Skin of body (tissue), 2 donors: ENCODE data around the gene OGFOD2. TPM values are rescaled to one million over a fixed set of nuclear protein-coding genes. Genes with fewer than 3 reads are reported as not detected.
"Not testable (repeated sequence)": the region's sequence is repeated elsewhere in the genome, so short reads cannot be mapped to it uniquely, and the experiment has no call there.

Experiments used
- DNase-seq: peaks from one replicate; lab custom pipeline; 2025; lab: John Stamatoyannopoulos, UW
- total RNA-seq: library from RNA; depleted of rRNA; stranded (reverse); fragments of >200 nt; gene quantifications from one replicate; pipeline ENCODE4 v1.2.3, GENCODE V29; 2014

OGFOD2 gene
- total RNA-seq, 1 donor from 2014 or later: 3.4 TPM

DNA sequence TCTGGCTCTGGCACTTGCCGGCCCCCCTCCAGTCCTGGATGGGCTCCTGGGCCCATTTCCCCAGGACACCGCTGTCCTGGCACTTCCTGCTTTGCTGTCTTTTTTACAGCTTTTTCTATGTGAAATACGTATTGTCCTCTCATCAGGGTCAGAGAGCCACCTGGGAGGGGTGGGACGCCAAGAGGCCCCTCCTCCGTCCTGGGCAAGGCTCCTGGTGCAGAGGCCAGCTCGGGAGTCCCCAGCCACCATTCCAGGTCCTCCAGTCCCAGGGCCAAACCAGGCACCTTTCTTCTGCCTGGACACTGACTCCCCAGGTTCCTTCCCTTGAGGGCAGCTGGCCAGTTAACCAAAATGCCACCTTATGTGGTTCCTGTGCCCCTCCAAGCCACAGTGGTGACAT, 28.2 kb downstream of the OGFOD2 start:
- no peak for DNase-seq

DNA sequence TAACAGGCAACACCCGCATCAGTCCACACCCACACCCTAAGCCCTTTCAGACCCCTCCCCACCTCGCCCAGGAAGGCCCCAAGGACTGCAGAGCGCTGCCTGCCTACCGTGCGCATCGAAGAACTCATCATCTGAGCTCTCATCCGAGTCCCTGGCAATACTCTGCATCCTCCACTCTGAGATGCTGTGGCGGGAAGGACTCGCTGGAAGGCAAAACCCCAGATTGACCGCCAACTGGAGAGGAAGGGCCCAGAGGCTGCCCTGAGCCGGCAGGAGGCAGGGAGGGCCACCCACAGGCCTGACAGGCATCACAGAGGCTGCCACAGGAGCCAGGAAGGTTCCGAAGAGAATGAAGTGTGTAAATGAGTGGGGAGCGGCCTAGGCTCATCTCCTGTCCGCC, 29.2 kb downstream of the OGFOD2 start:
- no peak for DNase-seq

DNA sequence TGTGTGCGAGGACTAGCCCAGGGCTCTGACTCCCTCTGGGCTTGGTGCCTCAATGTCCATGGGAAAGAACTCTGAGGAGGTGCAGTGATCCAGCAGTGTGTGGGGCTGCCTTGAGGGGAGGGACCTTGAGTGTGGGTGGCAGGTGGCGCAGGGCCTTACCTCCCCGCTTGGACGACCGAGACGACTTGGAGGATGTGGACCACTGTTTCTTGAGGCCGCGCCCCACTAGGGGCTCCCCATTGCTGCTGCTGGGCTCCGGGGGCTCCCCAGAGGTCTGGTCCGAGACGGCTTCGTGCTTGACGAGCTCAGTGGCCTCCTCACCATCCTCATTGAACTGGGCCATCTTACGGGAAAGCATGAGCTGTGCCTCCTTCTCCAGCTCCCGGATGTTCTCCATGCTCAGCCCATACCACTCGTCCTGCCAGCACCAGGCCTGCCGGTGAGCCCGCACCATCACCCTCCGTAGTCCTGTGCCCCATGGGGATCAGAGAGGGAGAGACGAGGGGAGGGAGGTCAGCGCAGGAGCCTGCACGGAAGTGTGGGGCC, 30.1 kb downstream of the OGFOD2 start:
- DNase-seq: no peak

DNA sequence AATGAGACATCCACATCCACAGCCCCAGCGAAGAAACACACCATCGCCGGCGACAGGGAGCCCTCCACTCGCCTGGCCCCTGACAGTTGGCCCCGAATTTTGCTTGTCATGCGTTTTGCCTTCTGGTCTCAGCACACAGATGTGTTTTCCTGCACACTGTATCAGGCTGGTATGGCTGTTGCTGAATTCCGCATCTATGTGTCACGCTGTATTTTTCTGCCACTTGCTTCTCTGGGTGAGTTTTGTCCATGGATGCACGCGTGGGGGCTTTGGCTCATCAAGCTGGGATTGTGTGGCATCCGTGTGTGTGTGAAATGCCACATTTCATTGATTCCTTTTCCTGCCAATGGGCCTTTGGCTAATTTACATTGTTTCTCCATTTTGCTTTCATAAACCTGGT, 31.9 kb downstream of the OGFOD2 start:
- DNase-seq: no peak

DNA sequence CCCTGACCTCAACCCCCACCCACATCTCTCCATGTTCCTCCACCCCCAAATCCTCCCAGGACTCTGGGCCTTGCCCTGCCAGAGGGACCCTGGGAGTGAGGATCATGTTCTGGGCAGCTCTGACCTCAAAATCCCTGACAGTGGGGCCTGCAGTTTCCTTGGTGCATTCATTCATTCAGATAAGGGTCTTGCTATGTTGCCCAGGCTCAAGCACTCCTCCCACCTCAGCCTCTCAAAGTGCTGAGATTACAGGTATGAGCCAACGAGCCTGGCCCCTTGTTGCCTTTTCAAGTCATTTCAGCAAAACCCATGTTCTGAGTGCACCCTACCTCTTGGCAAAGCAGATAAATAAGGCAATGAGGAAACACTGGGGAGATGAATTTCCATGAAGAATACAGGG, 35.1 kb downstream of the OGFOD2 start:
- no peak for DNase-seq

DNA sequence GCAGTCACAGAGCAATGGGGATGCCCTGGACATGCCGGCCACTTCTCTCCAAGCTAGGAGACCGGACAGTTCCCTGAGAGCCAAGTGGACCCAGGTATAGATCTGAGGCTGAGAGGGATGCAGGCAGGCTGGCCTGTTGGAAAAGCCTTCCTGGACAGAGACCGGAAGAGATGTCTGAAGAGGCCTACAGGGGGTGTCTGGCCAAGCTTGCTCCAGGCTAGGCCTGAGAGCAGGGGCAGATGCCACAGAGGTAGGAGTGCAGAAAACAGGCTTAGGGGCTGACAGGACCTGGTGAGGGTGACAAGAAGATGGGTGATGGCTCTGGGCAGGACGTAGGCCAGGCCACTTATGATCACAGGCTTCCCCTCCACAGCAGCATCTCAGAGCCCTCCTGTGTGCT, 35.6 kb downstream of the OGFOD2 start:
- DNase-seq: no peak

DNA sequence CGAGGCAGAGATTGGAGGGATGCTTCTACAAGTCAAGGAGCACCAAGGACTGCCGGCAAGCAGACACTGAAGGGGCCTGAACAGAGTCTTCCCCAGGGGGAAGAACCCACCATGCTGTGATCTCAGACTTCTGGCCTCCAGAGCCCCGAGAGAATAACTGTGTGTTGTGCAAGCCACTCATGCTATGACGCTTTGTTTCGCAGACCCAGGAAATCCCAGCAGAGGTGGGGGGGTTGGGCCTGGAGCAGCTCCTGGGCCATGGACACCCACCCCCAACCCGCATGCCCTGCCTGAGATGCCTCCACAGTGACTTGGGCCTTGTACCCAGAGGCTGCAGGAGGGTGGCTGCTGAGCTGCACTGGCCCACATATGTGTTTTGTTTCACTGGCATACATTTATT, 36.7 kb downstream of the OGFOD2 start:
- DNase-seq: no peak

DNA sequence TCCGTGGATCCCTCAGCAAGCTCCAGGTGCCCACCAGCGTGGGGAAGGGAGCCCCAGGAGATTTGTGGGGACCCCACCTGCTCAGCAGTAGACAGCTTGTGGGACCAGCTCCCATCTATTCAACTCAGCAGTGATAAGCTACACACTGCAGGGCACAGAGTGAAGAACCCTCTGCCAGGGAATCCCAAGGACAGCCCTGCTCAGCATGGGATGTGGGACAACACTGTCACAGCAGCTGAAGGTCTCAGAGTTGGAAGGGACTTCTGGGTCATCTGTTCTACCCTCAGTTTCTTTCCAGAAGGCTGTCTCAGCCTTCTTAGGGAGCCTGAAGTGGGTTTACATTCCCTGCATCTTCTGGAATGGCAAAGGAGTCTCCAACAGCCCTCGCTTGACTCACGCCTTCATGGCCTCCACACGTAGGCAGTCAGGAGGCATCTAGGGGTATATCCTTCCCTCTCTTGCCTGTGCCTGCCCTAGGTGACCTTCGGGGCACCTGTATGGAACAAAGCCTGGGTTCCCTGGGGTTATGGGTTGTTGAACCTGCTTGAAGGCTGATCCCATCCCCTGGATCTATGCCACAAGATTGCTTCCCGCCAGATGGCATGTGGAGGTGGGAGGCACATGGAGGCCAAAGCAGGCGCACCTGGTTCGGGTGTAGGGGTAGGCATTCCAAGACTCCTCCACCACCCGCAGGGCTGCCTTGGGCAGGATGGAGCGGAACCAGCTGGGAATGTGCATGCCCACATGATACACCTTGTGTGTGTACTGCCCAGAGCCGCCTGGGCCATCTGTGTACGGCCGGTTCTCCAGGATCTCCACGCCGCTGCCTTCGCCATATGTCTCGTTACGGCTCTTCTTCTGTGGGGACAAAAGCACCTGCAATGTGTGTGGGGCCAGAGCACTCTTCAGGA, 38.4 kb downstream of the OGFOD2 start:
- DNase-seq: no peak

DNA sequence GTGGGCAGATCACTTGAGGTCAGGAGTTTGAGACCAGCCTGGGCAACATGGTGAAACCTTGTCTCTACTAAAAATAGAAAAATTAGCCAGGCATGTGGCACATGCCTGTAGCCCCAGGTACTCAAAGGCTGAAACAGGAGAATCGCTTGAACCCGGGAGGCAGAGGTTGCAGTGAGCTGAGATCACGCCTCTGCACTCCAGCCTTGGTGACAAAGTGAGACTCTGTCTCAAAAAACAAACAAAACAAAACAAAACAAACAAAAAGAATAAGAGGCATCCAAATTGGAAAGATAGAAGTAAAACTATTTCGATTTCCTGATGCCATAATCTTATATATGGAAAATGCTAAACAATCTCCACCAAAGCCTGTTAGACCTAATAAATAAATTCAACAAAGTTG, 39.4 kb downstream of the OGFOD2 start:
- DNase-seq: not testable (repeated sequence)

DNA sequence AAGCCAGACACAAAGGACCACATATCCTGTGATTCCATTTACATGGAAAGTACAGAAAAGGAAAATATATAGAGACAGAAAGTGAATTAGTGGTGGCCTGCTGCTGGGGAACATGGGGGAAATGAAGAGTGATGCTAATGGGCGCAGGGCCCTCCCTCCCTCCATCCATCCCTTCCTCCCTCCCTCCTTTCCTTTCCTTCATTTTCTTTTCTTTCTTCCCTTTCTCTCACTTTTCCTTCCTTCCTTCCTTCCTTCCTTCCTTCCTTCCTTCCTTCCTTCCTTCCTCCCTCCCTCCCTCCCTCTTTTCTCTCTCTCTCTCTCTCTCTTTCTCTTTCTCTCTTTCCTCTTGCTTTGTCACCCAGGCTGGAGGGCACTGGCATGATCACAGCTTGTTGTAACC, 42.7 kb downstream of the OGFOD2 start:
- no peak for DNase-seq

DNA sequence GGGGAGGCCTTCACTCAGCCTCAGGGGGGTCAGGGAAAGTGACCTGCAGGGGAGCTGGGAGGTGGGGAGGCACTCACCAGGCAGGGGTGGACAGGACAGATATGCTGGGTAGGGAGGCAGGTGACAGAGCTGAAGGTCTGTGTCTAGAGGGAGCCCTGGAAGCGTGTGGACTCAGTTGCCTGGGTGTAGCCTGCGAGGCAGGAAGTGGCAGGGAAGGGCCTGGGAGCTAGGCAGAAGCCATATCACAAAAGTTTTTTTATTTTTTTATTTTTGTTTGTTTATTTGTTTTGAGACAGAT, 44.7 kb downstream of the OGFOD2 start:
- no peak for DNase-seq

DNA sequence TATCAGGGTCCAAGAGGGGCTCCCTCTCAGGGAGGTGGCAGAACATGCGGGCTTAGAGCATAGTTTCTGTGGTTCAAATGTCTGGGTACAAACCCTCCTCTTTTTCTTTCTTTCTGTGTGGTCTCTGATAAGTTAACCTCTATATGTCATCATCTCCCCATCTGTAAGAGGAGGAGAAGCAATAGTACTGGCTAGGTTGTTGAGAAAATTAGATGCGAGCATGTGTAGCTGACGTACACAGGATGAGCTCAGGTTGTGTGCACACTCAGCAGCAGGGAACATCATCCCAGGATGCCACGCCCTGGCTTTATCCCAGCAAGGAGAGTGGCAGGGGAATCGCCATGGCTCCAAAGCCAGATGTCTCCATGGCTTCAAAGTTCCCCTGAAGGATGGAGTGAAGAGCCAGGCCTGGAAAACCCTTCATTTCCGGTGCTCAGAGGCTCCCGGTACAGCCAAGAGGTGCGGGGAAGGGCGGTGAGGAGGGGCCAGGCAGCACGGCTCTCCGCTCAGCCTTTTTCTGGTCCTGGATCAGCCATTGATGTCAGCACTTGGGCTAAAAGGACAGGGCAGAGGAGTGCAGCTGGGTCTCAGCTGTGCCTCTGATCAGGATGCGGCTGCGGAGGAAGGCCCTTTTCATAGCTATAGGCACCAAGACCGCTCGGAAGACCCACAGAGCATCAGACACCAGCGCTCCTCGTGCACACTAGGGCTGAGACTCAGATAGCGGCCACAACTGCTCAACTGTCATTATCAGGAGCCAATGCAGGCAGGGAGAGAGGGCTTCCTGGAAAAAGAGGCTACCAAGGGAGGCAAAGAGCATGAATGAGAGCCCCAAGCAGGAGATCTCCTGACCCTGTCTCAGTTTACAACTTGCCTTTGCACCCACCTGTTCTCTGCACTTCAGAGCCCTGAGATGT, 46.9 kb downstream of the OGFOD2 start:
- DNase-seq: no peak

DNA sequence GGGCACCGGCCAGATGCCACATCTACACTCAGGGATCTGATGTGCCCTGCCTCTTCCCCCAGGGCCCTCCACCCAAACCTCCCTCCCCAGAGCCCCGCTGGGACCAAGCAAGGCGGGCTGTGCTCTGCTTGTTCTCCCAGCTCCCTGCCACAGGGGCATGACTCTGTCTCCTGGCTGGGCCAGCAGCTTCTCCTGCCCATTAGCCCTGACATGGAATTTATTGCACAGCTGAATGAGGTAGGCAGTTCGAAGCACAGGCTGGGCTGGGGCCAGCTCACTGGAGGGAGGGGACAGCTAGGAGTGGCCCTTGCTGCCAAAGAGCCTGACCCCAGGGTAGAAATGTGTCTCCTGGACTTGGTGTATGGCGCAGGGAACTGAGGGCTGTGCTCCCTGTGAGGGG, 47.8 kb downstream of the OGFOD2 start:
- no peak for DNase-seq

DNA sequence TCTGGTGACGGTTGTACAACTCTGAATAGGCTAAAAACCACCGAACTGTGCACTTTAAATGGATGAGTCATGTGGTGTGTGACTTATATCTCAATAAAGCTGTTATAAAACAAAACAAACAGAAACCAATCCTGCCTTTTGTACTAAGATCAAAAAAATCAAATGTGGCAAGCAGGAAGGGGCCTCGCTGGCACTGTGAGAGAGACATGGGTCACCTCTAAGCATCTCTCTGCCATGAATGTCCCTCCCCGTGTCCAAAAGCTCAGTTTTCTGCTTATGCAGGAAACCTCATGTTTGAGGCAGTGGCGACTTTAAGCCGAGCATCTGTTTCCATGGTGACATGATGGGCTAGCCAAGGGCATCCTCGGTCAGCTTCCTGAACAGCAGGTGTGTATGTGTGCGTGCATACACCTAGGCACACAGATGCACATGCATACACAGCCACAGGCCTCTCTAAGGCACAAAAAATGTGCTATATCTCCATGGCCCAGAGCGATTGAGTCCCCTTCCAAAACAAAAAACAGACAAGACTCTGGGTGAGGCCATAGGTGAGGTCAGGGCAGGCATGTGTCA, 49.9 kb downstream of the OGFOD2 start:
- no peak for DNase-seq

DNA sequence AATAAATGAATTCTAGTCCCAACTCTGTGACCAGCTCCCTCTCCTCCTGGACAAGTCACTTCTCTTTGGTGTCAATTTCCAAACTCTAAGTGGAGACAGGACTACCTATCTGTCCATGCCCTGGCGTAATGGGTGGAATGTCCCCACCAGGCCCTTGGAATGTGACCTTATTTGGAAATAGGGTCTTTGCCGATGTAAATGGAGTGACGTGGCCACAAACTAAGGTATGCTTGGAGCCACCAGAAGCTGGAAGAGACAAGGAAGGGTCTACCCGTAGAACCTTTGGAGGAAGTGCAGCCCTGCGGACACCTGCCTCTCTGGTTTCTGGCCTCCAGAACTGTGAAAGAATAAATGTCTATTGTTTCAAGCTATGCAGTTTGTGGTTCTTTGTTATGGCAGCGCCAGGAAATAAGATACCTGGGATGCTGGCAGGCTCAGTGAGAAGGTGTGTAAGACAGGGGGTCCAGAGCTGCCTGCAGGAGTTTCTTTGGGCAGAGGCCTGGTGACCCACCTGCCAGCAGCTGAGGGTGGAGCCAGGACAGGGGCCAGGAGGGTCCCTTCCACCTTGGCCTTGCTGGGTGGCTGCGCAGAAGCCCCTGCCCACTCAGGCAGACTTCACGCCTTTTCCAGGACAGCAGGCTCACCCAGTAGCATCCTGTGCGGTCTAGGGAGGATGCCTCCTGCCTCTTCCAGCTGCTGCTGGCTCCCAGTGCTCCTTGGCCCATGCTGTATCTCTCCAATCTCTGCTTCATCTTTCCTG, 51.2 kb downstream of the OGFOD2 start:
- no peak for DNase-seq

DNA sequence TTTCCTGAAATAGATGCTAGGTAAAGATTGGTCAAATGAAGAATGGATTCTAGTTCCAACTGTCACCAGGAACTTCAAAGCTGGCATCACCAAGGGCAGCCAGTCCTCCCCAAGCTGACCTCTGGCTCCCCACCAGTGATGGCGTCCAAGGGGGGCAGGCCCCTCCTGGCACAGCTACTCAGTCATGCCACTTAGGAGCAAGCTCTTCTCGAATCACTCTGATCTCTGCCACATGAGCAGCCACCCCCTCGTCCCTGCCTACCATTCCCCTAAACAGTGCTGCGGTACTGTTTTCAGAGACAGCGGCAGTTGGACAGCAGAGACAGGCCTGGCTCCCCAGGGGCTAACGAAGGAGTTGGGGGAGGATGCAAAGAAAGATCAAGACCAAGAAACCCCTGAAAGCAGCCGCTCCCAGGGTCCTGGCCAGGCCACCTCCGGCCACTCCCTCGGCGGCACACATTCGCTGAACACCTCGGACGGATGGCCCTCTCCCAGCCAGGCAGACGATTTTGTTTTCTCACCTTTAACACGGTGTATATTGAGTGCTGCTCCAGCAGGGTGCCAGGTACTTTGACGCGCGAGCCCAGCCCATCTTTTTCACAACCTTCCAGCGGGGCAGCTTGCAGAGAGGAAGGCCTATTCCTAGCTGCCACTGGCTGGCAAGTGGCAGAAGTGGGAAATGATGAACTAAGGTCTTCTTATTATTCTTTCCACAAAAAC, 52.8 kb downstream of the OGFOD2 start:
- DNase-seq: no peak

DNA sequence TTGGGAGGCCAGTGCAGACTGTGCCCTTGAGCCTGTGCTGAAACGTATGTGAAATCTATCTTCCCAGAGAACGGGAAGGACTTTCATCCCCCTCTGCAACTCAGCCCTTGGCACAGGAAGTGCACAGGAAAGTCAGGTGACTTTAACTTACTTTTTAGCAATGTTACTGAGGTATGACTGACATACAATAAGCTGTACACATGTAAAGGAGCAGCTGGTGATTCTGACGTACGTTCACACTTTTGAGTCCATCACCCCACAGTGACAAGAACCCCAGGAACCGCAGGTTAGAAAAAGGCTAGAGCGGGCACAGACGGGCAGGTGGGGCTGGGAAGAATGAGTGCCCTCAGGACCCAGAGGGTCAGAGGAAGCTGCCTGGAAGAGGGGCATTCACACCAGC, 53.4 kb downstream of the OGFOD2 start:
- DNase-seq: no peak

DNA sequence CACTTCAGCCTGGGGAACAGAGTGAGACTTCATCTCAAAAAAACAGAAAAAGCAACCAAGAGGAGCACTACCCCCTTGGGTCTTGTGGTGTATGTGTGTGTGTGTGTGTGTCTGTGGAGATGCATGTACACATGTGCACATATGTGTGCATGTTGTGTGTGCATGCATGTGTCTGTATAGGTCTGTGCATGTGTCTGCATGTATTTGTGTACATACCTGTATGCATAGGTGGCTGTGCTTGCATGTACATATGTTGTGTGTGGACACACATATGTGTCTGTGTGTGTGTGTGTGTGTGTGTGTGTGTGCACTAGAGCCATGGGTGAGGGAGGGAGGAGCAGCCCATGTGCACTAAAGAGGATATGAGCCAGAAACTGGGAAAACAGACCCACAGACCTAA, 54.5 kb downstream of the OGFOD2 start:
- no peak for DNase-seq
